DMS153 treated with DMSO at 0.1 percent for 48 hours (cell line): ENCODE results near the gene MRPL33.

ENCODE experiments used
- DNase-seq: peaks from one replicate; lab custom pipeline; 2025; ENCODE audit not compliant: unreplicated experiment; lab: John Stamatoyannopoulos, UW

MRPL33 gene

DNA sequence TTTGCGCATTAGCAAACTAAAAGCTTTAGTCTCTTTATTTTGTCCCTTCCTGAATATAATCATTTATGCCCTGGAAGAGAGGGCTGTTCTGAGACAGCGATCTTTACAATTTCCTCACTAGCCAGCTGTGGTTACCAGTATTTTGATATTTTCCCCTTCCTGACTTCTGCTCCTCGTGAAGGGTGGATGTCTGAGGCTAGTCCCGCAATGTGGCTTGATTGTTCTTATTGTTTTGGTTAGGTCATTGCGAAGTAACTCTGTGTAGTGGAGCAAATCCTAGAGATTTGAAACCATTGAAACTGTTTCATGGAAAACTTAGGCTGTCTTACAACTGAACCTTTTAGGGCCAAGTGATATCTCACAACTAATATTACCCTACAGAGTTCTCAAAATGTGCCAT is 2.4 kb downstream of the MRPL33 start:
- no peak for DNase-seq

DNA sequence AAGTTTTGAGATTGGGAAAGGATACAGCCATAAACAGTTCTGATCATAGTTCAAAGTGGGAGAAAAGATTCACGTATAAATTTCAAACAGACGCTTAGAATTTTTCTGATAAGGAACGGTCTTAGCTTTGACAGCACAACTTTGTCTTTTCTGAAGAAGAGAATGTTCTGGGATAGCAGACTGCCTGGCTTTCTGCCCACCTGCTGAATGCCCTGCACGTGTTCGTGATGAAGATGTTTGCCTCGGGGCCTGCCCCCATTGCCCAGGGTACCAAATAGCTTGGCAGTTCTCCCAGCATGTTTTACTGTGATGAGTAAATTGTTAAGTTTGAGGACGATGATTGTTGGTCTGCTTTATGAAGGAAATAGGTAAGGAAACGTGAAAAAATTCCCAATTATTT is 4.6 kb downstream of the MRPL33 start:
- no peak for DNase-seq

DNA sequence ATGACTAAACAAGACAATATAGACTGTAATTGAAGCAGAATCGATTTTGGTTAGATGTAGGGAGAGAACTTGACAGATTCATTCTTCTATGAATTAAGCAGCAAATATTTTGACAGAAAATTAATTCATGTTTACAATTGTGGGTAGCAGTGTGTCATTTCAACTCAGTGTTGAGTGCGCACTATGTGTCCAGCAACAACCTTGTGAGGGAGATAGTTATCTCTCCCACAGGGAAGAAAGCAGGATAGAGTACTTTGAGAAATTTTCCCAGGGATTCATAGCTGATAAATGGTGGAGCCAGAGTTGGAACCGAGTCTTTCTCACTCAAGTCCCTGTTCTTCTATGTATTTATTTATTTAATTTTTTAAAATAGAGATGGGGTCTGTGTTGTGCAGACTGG is 5.2 kb downstream of the MRPL33 start:
- DNase-seq = no peak

DNA sequence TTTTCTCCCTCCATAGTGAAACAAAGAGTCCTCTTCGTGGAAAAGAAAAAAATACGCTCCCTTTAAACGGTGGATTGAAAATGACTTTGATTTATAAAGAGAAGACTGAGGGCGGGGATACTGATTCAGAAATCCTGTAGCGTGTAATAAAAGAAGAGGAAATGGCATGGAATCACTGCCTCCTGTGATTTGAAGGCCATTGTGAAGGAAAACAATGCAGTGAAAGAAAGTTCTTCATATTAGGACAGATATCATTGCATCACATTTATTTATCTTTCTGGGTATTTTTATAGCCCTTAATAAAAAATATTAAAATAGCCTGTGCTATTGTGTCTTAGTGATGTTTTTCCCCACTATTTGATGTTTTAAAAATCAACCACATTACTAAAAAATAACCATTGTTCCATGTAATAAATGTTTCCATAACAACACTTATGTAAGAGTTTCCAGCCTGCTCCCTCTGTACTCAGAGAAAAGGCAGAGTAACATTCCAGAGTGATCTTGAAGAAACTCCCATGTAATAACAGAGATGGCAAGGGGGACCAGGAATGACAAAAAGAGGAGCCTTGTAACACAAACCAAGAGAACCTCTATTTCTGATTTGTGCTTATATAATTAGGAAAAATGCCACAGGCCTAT is 8.0 kb downstream of the MRPL33 start:
- no peak for DNase-seq

DNA sequence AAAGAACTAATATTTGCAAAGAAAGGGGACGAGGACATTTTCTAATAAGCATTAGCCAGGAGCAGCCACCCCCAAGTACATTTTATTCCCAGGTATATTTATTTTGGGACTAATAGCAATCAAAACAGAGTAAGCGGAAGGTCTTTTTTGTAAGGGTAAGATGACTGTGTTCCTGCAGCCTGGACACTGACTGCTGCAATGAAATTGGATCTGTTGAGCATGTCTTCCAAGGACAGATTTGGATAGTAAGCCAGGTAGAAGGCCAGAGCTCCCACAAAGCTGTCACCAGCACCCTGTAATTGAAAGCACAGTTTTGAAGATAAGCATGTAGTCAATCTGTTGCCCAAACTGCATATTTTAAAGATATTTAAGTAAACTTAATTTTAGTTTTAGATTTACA is 10.0 kb downstream of the MRPL33 start:
- no peak for DNase-seq

DNA sequence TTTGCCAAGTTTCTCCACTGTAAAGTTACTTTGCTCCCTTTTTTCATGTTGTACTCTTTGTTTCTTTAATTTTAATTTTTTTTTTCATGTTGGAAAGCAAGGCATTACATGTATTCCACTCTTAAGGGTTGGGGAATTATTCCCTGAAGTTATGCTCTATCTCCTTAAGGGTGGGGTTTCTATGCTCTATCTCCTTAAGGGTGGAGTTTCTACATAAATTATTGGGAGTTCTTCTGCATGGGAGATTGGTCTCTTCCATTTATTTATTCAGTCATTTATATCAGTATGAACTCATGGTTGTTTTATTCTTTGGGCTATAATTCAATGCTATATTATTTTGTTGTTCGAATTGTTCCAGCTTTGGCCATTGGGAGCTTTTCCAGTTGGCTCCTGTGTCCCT is 11.2 kb downstream of the MRPL33 start:
- DNase-seq = no peak

DNA sequence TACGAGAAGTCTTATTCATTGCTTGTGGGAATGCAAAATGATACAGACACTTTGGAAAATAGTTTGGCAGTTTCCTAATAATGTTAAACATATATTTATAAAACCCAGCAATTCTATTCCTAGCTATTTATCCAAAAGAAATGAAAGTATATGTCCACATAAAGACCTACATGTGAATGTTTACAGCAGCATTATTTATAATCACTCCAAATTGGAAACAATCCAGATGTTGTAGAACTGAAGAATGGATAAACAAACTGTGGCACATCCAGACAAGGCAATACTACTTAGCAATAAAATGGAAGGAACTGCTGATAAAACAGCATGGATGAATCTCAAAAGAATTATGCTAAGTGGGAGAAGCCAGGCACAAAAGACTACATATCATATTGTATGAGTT is 19.3 kb downstream of the MRPL33 start:
- no peak for DNase-seq

DNA sequence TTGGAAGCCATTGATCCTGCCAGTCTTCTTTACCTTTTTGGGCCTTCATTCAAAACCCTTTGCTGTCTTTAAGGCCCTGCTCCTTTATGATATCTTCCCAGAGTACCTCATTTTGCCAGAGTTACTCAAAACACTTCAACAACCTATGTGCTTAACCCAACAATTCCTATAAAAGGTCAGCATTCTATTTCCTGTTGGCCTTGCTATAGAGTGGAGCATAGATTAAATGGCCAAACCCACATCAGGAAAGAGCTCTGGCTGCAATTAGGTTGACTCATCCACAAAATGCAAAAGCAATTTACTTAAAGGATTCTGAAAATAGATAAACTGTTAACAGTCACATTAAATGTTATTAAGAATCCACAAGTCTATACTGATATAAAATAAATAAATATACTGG is 21.2 kb downstream of the MRPL33 start:
- DNase-seq = no peak

DNA sequence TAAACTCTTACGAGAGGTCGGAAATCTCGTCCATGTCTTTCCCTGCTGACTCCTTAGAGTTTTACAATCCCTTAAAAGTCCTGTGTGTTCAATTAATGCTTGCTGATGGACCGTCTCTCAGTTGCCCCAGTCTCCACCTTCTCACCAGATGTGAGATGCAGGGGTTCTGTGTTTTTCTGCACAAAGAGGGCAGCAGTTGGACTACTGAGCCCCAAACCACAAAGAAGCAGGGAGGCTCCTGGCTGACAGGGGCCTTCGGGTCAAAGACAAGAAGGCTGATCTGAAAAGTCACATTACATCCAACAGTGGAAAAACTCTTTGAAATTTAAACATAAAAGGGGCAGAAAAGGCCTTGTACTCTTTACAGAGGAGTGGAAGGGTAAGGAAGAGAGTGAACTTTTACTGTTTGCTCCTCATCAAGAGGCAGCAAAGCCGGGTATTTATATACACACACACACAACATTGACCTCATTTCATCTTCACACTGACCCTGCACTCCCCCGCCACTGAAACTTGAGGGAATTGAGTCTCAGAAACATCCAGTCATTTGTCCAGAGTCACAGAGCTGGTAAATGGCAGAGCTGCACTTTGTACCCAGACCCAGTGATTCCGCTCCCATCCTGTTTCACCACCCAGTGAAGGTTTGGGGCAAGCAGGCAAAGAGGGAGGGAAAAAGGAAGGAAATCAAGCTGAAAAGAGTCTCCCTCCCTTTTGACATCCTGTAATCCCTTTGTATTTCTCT is 23.7 kb downstream of the MRPL33 start:
- DNase-seq = no peak

DNA sequence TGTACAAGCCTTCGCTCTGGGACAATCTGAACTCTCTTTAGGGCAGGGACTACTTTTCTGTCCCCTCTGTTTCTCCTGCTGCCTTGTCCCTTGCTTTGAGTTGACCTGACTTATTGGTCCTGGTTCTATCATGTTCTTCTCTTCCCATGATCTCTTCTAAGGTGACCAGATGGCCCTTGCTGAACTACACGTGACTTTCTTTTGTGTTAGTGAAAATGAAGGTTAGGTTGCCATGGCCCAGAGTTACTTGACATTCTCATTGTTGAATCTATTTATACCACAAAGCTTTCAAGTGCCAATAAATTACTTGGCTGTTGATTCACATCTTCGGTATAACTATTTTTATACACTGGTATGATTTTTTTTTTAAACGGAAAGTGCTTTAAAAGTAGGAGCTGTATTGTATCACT is 24.4 kb downstream of the MRPL33 start:
- DNase-seq = no peak

DNA sequence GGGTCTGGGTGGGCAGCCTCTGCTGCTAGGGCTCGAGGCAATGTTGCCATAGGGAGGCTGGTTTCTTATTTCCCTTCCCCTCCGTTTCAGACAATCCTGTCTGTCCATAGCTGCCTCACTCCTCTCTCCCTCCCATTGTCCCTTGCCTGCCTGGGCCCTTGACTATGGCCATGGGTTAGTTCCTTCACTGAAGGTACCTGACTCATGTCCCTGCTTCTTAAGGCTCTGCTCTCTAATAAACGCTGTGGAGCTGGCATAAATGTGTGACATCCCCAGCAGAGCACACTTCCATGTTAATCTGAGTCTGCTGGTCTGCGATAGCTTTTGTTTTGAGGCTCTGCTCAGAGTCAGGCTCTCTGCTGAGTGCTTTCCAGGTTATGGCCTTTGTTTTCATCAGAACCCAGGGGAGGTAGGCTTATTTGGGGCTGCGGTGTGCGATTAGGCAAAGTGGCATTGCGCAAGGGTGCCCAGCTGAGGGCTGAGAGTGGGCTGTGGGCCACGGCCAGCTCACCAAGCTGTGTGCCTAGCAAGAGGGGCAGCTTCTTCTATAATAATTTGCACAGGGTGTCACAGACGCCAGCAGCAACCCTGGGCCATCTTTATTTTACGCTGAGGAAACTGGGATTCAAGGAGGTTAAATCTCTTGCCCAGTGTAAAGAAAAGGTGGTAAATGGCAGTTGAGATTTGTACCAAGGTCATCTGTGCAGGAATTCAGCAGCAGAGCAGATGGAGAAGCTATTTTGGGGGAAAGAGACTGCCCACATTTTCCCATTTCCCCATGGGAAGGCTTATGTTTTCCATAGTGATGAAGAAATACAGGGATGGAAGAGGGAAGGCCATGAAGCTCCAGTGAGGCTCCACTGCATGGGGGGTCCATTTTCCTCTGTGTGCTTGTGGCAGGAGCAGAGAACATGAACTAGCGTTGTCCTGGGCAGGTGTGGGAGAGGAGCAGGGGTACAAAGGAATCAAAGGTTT is 25.6 kb downstream of the MRPL33 start:
- DNase-seq = no peak

DNA sequence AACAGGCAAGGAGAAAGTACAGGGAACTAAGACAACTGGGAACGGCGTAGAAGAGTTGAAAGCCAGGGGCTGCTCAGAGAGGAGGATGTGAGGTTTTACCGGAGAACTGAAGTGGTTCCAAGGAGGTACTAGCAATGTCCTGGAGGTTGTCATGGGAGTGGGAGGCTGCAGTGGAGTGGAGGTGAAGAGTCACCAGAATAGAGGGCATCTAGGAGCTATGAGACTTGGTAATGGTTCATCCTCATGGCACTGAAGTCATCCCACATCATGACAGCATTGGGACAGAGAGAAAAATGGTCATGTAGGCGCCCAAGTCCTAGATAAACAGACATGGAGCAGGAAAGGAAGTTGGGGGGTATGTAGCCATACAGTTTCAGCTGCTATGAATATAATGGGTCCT is 26.3 kb downstream of the MRPL33 start:
- no peak for DNase-seq

DNA sequence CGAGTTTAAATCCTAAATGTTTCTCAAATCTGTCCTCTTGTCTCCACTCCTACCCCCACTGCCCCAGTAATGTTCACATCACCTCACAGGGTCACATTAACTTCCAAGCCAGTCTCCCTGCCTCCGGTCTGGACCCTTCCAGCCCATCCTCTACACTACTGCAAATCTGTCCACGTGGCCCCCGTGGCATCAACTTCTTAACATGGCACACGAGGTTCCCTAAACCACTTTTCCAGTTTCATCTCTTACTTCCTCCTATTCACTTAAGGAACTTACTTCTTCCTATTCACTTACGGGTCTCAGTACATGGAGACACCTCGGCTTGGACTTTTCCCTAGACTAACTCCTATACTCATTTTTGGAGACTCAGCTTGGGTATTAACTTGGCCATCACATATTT is 27.0 kb downstream of the MRPL33 start:
- no peak for DNase-seq

DNA sequence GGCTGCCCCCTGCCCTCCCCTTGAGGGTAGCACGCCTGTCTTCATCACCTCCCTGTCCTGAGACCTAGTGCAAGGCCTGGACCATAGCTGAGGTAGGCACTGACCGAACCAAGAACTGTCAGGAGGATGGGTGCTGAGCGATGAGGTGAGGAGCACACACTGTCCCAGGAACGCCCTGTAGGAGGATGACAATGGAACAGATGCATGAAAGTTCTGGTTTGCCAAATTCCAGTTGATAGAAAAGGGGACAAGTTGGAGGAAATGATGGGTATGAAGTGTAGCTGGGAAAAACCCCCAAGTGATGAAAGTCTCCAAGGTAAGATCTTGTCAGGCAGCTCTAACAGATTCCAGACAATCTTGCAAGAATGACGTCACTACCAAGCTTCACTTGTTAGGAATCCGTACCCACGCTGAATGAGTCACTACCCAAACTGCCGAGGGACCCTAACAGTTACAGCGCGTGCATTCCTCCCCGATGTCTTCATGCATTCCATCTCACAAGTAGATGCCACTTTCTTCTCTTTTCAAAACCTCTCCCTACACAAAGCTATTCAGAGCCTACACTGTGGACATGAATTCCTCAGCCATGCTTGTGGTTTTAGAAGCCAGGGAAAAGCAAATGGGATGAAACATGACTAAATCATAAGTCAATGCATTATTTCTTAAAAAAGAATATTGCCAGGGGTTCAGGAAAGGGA is 27.6 kb downstream of the MRPL33 start:
- no peak for DNase-seq

DNA sequence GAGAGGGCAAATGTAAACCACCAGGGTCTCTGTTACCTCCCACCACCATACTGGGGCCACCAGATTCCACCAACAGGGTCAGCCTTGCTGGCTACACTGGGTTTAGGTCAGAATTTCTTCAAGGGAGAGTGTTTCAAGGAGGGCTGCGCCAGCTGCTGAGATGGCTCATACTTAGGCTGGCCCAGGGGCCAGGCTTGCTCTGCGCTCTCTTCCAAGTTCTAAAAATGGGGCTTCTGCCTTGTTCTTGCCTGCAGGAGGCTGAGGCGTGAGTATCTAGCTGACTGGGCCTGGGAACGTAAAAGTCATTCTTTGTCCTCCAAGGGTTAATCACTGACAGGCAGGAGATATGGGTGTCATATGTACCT is 28.1 kb downstream of the MRPL33 start:
- no peak for DNase-seq

DNA sequence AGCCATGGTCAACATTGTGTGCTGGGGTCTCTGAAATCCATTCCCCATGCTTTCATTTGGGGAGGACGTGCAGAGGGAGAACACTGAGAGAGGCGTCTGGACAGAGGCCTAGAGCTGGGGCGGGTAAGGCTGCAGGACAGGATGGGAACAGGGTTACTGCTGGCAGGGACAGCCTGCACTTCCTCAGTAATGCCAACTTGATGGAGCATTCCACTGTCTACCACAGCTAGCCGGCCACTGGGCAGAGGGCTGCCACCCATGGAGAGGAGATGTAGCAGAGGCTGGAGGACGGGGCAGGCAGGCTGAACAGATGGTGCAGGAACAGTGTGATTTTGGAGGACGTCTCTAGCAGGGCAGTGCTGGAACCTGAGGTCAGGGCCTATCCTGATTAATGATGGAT is 29.3 kb downstream of the MRPL33 start:
- DNase-seq = no peak

DNA sequence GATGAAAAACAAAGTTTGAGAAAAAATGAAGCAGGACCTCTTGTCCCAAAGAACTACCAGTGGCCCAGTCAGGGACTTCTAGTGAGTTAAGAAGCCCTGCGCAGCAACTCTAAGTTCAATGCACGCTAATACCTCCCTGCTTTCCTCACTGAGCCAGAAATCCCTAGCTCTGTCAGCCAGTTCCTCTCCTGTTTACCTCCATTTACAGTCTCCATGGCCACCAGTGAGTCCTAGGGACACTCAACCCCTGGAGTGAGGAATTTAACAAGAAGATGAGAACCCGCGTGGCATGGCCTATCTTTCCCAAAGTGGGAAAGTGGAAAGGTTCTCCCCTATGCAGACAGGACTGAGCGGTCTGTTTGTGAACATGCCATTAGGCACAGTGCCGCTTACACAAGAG is 31.0 kb downstream of the MRPL33 start:
- DNase-seq = no peak

DNA sequence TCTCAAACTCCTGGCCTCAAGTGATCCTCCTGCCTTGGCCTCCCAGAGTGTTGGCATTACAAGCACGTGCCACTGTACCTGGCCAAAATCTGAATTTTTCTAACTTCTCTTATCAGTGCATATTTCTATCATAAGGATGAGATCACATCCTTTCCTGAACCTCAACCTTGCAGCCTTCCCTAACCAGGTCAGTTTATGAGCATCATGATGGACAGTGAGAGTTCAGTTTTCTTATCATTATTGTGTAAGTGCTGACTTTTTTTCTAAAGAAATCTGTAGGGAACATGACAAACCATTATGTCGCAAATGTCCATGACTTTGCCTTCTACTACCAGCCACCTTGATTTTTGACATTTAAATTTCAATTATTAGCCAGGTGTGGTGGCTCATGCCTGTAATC is 31.5 kb downstream of the MRPL33 start:
- no peak for DNase-seq

DNA sequence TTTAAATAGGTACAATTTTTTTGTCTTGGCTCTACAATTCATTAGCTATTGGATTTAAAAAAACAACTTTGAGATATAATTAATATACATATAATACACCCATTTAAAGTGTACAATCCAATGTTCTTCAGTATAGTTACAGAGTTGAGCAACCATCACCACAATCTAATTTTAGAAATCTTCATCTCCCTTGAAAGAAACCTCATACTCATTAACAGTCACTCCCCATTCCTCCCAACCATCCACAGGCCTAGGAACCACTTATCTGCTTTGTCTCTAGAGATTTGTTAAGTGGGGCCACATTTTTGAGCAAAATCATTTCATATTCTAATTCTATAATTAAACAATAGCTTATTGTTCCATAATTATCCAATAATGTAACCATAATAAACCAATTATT is 32.6 kb downstream of the MRPL33 start:
- no peak for DNase-seq

DNA sequence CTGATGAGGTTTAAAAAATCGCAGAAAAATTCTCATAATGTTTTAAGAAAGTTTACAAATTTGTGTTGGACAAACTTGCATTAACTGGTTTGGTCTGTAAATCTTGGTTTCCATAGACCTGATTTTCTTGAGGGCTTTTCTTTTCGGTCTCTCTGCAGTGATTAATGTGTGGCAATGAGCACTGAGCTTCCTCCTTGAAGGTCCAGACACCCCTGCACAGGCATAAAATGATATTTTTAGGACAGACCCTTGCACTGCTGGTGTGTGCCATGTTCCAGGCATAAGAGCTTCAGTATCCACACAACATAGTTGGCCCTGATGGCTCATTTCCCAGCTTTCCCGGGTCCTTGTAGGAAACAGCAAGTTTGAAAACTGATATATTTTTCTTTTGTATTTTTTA is 33.7 kb downstream of the MRPL33 start:
- DNase-seq = no peak

DNA sequence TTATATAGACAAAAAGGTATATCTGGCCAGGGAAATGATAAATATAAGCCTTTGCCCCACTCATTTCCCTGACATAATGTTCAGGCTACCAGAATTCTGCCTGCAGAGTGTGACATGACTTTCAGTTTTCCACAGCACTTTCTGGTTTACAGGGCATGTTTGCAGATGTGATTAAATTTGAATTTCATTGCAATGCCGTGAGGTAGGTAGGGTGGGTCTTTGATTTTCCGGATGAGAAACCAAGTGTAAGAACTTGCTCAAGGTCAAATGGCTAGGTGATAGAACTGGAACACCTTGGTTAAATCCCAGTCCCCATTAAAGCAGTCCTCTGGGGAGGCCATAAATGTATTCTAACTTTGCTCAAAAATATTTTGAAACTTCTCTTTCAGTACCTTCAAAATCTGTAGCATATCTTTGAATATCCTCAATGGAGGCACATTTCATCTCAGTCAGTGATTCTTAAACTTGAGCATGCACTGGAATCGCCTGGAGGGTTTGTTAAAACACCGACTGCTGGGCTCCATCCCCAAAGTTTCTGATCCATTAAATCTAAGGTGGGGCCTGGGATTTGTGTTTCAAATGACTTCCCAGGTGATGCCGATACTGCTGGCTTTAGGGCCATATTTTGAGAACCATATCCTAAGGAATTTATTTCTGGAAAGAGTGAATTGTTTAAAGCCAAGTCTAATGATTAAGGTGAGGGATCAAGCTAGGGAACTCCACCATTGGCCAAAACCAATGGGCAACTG is 35.0 kb downstream of the MRPL33 start:
- DNase-seq = no peak
